GM12878 (cell line): ENCODE data around the gene CMC1. TPM values are rescaled to one million over a fixed set of nuclear protein-coding genes. Genes with fewer than 3 reads are reported as not detected.

ENCODE experiments used
- ATAC-seq: fragments of 200-7000 bp; cut with Tn5 transposase; 3 replicates; pipeline ENCODE4 v1.9.1; 2020; ENCODE audit warnings: mild to moderate bottlenecking, moderate library complexity
- BruUV-seq: library from RNA; stranded (reverse); fragments of 400-500 nt; replicated peaks from 2 replicates; lab custom pipeline; 2021; lab: Mats Ljungman, UMichigan
- CTCF ChIA-PET: fragments of 300-600 bp; sonication (Branson Sonifier 250); formaldehyde crosslinking; extraction: SDS; loops from one replicate; lab custom pipeline; 2021; ENCODE audit warnings: inconsistent platforms; lab: Yijun Ruan, JAX
- POLR2A ChIA-PET: fragments of 350-600 bp; formaldehyde crosslinking; extraction: SDS; loops from one replicate; lab custom pipeline; 2021; ENCODE audit warnings: inconsistent platforms; lab: Charles Lee
- RAD21 ChIA-PET: fragments of 300-600 bp; sonication (Branson Sonifier 250); formaldehyde crosslinking; loops from one replicate; lab custom pipeline; 2023; ENCODE audit warnings: antibody characterized with exemption; ENCODE audit not compliant: unreplicated experiment; lab: Charles Lee
- SMC1A ChIA-PET: fragments of 300-600 bp; sonication (Branson Sonifier 250); formaldehyde crosslinking; loops from one replicate; lab custom pipeline; 2023; ENCODE audit not compliant: unreplicated experiment, uncharacterized antibody; lab: Charles Lee
- DNase-seq: peaks from one replicate; pipeline ENCODE4 v3.0.0-alpha.2; 2011; ENCODE audit warnings: low read depth, low spot score
- FAIRE-seq: peaks from 3 replicates; lab custom pipeline; 2011; peaks lifted over from hg19 to GRCh38; lab: Jason Lieb, UNC
- H2AFZ ChIP-seq: 2 replicates; pipeline ENCODE4 v1.6.0; 2011; ENCODE audit warnings: low read depth, low read length, control low read depth; ENCODE audit not compliant: control insufficient read depth
- H3K27ac ChIP-seq: 2 replicates; pipeline ENCODE4 v1.5.1; 2011; ENCODE audit warnings: control low read depth; ENCODE audit not compliant: control insufficient read depth, insufficient read depth
- H3K27me3 ChIP-seq, 2 experiments: replicated peaks in 1 of 2; 2 replicates each; pipeline versions ENCODE4 v1.6.0 to v1.6.1; 2011; ENCODE audit warnings: low read length in 1 of 2; ENCODE audit not compliant: control insufficient read depth in 2 of 2, insufficient read depth in 2 of 2
- H3K36me3 ChIP-seq, 2 experiments: 2 replicates each; pipeline ENCODE4 v1.5.1; 2011; ENCODE audit warnings: low read length in 1 of 2; ENCODE audit not compliant: control insufficient read depth in 2 of 2, insufficient read depth in 2 of 2
- H3K4me1 ChIP-seq: 2 replicates; pipeline ENCODE4 v1.6.1; 2011; ENCODE audit warnings: mild to moderate bottlenecking, low read length, moderate library complexity, mixed read lengths; ENCODE audit not compliant: control insufficient read depth, insufficient read depth
- H3K4me2 ChIP-seq: 2 replicates; pipeline ENCODE4 v1.6.0; 2011; ENCODE audit warnings: control low read depth; ENCODE audit not compliant: control insufficient read depth, insufficient read depth
- H3K4me3 ChIP-seq: fragments of 200-600 bp; sonication (generic); 2 replicates; pipeline ENCODE4 v1.5.1; 2016
- H3K79me2 ChIP-seq: 2 replicates; pipeline ENCODE4 v1.6.0; 2011; ENCODE audit warnings: low read length; ENCODE audit not compliant: control insufficient read depth, insufficient read depth
- H3K9ac ChIP-seq: 2 replicates; pipeline ENCODE4 v1.8.0; 2011; ENCODE audit warnings: low read length, control low read depth, mixed read lengths; ENCODE audit not compliant: control insufficient read depth, insufficient read depth
- H3K9me3 ChIP-seq: replicated peaks from 3 replicates; pipeline ENCODE4 v1.5.1; 2011; ENCODE audit warnings: mild to moderate bottlenecking, low read length; ENCODE audit not compliant: control insufficient read depth, insufficient read depth
- H4K20me1 ChIP-seq: 2 replicates; pipeline ENCODE4 v1.6.0; 2011; ENCODE audit not compliant: control insufficient read depth, insufficient read depth
- ATF7 ChIP-seq: fragments of 450-650 bp; IDR thresholded peaks from 2 replicates; pipeline ENCODE4 v1.6.1; 2016; ENCODE audit warnings: low read depth, mild to moderate bottlenecking
- BACH1 ChIP-seq: fragments of 450-650 bp; IDR thresholded peaks from 2 replicates; pipeline ENCODE4 v1.6.1; 2017; ENCODE audit warnings: mild to moderate bottlenecking, borderline replicate concordance
- BHLHE40 ChIP-seq, 2 experiments: fragments of 450-650 bp in 1 of 2; IDR thresholded peaks; 2 replicates each; pipeline ENCODE4 v1.6.1; 2011 to 2017; ENCODE audit warnings: low read depth in 2 of 2, borderline replicate concordance in 1 of 2, improper control_type of control experiment in 1 of 2, low read length in 1 of 2, mild to moderate bottlenecking in 1 of 2
- DPF2 ChIP-seq: fragments of 450-650 bp; IDR thresholded peaks from 2 replicates; pipeline ENCODE4 v1.6.1; 2017; ENCODE audit warnings: mild to moderate bottlenecking
- EZH2 ChIP-seq: IDR thresholded peaks from 2 replicates; pipeline ENCODE4 v1.6.1; 2012; ENCODE audit warnings: low read depth, mild to moderate bottlenecking, control low read depth, inconsistent platforms, low read length, borderline replicate concordance; ENCODE audit not compliant: control insufficient read depth
- GABPA ChIP-seq: IDR thresholded peaks from 2 replicates; pipeline ENCODE4 v1.6.1; 2014; ENCODE audit warnings: antibody characterized with exemption, low read depth, mild to moderate bottlenecking, inconsistent platforms
- HDGF ChIP-seq: fragments of 450-650 bp; IDR thresholded peaks from 2 replicates; pipeline ENCODE4 v1.6.1; 2016; ENCODE audit warnings: antibody characterized with exemption
- MEF2B ChIP-seq: fragments of 450-650 bp; IDR thresholded peaks from 2 replicates; pipeline ENCODE4 v1.6.1; 2018; ENCODE audit warnings: mild to moderate bottlenecking, moderate library complexity; ENCODE audit not compliant: partially characterized antibody, poor library complexity, severe bottlenecking
- MTA2 ChIP-seq: fragments of 450-650 bp; IDR thresholded peaks from 2 replicates; pipeline ENCODE4 v1.6.1; 2016; ENCODE audit warnings: low read depth, mild to moderate bottlenecking, moderate library complexity
- NBN ChIP-seq: fragments of 450-650 bp; IDR thresholded peaks from 2 replicates; pipeline ENCODE4 v1.6.1; 2016
- NR2F1 ChIP-seq: fragments of 450-650 bp; conservative IDR thresholded peaks from 2 replicates; pipeline ENCODE4 v1.6.1; 2017; ENCODE audit warnings: mild to moderate bottlenecking
- RBBP5 ChIP-seq: fragments of 200-600 bp; sonication (generic); conservative IDR thresholded peaks from 2 replicates; pipeline ENCODE4 v1.6.1; 2016
- RELA ChIP-seq: fragments of 450-650 bp; IDR thresholded peaks from 2 replicates; pipeline ENCODE4 v1.8.0; 2014; ENCODE audit warnings: borderline replicate concordance; ENCODE audit not compliant: partially characterized antibody
- RUNX3 ChIP-seq: IDR thresholded peaks from 2 replicates; pipeline ENCODE4 v1.6.1; 2012; ENCODE audit warnings: low read length, inconsistent platforms
- SMAD1 ChIP-seq: fragments of 450-650 bp; IDR thresholded peaks from 2 replicates; pipeline ENCODE4 v1.6.1; 2018; ENCODE audit warnings: mild to moderate bottlenecking, low read depth; ENCODE audit not compliant: partially characterized antibody
- SMARCA5 ChIP-seq: fragments of 450-650 bp; IDR thresholded peaks from 2 replicates; pipeline ENCODE4 v1.6.1; 2017; ENCODE audit warnings: mild to moderate bottlenecking
- SMC3 ChIP-seq: IDR thresholded peaks from 2 replicates; pipeline ENCODE4 v1.6.1; 2011; ENCODE audit warnings: low read length, improper control_type of control experiment, borderline replicate concordance
- TBL1XR1 ChIP-seq: IDR thresholded peaks from 2 replicates; pipeline ENCODE4 v1.6.1; 2012; ENCODE audit warnings: low read depth, low read length, improper control_type of control experiment
- ZNF217 ChIP-seq: fragments of 450-650 bp; IDR thresholded peaks from 2 replicates; pipeline ENCODE4 v1.6.1; 2017; ENCODE audit warnings: antibody characterized with exemption, mild to moderate bottlenecking
- ZNF384 ChIP-seq: IDR thresholded peaks from 2 replicates; pipeline ENCODE4 v1.6.1; 2012; ENCODE audit warnings: low read depth, mild to moderate bottlenecking, low read length, improper control_type of control experiment, borderline replicate concordance
- WGBS: methylation state at CpG from one replicate; pipeline ENCODE4 v1.1.6; 2016; ENCODE audit warnings: low lambda C conversion rate; ENCODE audit not compliant: insufficient replicate concordance, insufficient coverage; ENCODE audit errors: missing lambda C conversion rate; 5-methylcytosine and 5-hydroxymethylcytosine counted together
- in situ Hi-C: fragments of 300-500 bp; cut with MboI; formaldehyde crosslinking; loops from 9 replicates; pipeline ENCODE4 v1.14.3; 2018; ENCODE audit warnings: mixed read lengths
- intact Hi-C: fragments of 100-400 bp; cut with micrococcal nuclease; formaldehyde crosslinking; loops from one replicate; pipeline ENCODE4 v1.14.2; 2022; ENCODE audit not compliant: unreplicated experiment
- polyA plus RNA-seq, 11 experiments: library from polyadenylated mRNA; depleted of rRNA in 4 of 11; unstranded in 6 of 11; stranded (reverse) in 5 of 11; fragments of >200 nt; fragmentation: Nextera tagmentation in 4 of 11; fragmentation: Illumina TruSeq in 1 of 11; extraction: Ambion mirVana in 4 of 11; extraction: Trizol in 1 of 11; gene quantifications; 1 replicate in 1 of 11; 2 replicates in 10 of 11; pipeline versions ENCODE4 v1.2.1 to v1.2.3, GENCODE V29; 2011 to 2016; ENCODE audit warnings: inconsistent platforms in 2 of 11, missing spikeins in 2 of 11, low read depth in 1 of 11
- total RNA-seq, 4 experiments: library from RNA; depleted of rRNA in 3 of 4; stranded (reverse); fragments of >200 nt in 3 of 4; fragmentation: Illumina TruSeq in 1 of 4; extraction: Trizol in 1 of 4; gene quantifications; 2 replicates each; pipeline versions ENCODE4 v1.2.1 to v1.2.3, GENCODE V29; 2013 to 2021
- TF ChIP-seq, protein P1 (sequence below): fragments of 450-650 bp; IDR thresholded peaks from 2 replicates; pipeline ENCODE4 v1.6.1; 2016; ENCODE audit warnings: mild to moderate bottlenecking
- TF ChIP-seq, protein P2 (sequence below): fragments of 450-650 bp; IDR thresholded peaks from 2 replicates; pipeline ENCODE4 v1.6.1; 2016; ENCODE audit warnings: mild to moderate bottlenecking

CMC1 gene
- total and polyA plus RNA-seq, 10 of the 15 experiments (the other 5 are each of a cell fraction or from before 2014, with no cell fraction given), result 12.3 to 118 (median 29.3) TPM

DNA sequence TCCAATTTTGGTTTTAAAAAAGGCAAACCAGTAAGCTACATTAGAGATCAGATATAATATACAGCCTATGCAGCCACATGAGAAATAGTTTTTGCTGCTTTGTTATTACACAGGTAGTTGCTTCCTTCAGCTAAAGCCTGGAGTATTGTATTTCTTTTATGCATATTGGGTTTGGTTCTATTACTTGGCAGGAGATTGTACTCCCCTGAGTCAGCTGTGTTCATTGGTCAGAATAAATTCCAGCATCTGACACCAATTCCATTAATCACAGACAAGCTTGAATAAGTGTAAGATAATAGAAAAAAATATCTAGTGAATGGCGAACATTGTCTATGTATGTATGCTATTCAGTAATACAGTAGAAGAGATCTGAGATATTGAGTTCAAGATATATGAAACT lies 81.0 kb downstream of the CMC1 start (continued):
- TF ChIP-seq EZH2 (no peak), RBBP5 (no peak)
- TF ChIP-seq, all 136 proteins: peak for 0

DNA sequence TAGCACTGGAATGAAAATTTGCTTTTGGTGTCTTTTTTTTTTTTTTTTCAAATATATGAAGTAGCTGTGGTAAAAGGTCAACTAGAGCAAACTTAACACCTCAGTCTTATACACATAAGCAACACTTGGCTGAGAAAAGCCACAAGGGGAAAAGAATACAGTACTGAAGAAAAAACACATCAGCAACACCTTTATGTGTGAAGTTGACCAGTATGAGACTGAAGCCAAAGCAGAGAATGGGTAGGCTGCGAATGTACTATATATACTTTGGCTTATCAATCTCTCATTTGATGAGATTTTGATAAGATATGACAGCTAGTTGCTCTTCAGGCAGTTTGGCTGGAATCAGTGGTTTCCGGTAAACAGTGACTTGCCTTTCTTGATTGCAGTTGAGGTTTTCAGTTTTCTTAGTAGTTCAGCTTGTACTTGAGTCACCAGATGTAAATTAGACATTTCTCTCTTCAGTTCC lies 85.1 kb downstream of the CMC1 start:
- ATAC-seq (peak; percentile 92), DNase-seq (peak; percentile 38), FAIRE-seq (peak; percentile 31)
- no peaks in the 10 kb centered on the region for H3K4me1 ChIP-seq
- H3K36me3 ChIP-seq, result peaks cover 0 to 15% of the 10 kb centered on the region in 2 experiments; a peak in 3 of 4 replicates
- H3K4me2 ChIP-seq, result no peak overlapping the region
- BruUV-seq, result no TSS peak
- H4K20me1 ChIP-seq, result no peaks in the 10 kb centered on the region
- H2AFZ ChIP-seq, result no peak overlapping the region
- WGBS, result 0% methylated on average over 2 of the region's 2 CpGs
- ChIA-PET POLR2A (interaction anchor here (0.6 to 3.0 kb wide), 16 partner anchors 19 to 936 kb away, joined by 3 to 19 read pairs (median 4); partner anchors contain the start of genes AZI2, CMC1 and ZCWPW2), RAD21 (interaction anchor here (0.6 to 7.0 kb wide), 50 partner anchors 9 to 842 kb away, joined by 3 to 186 read pairs (median 4); partner anchors contain the start of genes AZI2, EOMES, SLC4A7 and ZCWPW2), CTCF (interaction anchor here (0.6 to 7.1 kb wide), 35 partner anchors 8 to 968 kb away, joined by 3 to 140 read pairs (median 5); partner anchors contain the start of genes AZI2, EOMES and ZCWPW2), SMC1A (interaction anchor here (0.7 to 7.9 kb wide), 57 partner anchors 9 to 872 kb away, joined by 3 to 139 read pairs (median 5); partner anchors contain the start of genes CMC1 and EOMES)
- no peaks in the 10 kb centered on the region for H3K9me3 ChIP-seq
- intact Hi-C loops (loop anchor here (2.0 to 5.0 kb wide), 2 partner anchors 40 to 314 kb away; no protein-coding TSS in a partner anchor), in situ Hi-C loops (loop anchor here (25.0 kb wide), 1 partner anchor 1189 kb away; no protein-coding TSS in a partner anchor)
- no peak overlapping the region for H3K9ac ChIP-seq
- no peak overlapping the region for H3K4me3 ChIP-seq
- H3K27ac ChIP-seq, result 0 out of 2 replicates have a peak overlapping the region, but pooled peaks have one; percentile 4
- H3K79me2 ChIP-seq, result no peaks in the 10 kb centered on the region
- H3K27me3 ChIP-seq, result no peaks in the 10 kb centered on the region
- peak; percentile 62 for TF ChIP-seq SMAD1
- TF ChIP-seq NBN, result peak; percentile 90
- TF ChIP-seq NR2F1, result peak; percentile 98
- TF ChIP-seq, protein P1, sequence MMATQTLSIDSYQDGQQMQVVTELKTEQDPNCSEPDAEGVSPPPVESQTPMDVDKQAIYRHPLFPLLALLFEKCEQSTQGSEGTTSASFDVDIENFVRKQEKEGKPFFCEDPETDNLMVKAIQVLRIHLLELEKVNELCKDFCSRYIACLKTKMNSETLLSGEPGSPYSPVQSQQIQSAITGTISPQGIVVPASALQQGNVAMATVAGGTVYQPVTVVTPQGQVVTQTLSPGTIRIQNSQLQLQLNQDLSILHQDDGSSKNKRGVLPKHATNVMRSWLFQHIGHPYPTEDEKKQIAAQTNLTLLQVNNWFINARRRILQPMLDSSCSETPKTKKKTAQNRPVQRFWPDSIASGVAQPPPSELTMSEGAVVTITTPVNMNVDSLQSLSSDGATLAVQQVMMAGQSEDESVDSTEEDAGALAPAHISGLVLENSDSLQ, result peak; percentile 78; the same call in 1 of the 2 replicates
- TF ChIP-seq TBL1XR1, result no peak
- TF ChIP-seq ZNF217, result peak; percentile 76
- TF ChIP-seq ZNF384, result peak; percentile 95
- TF ChIP-seq SMC3, result no peak
- peak in 1 of 2 experiments; percentile 55; a peak in 1 of 4 replicates for TF ChIP-seq BHLHE40 (IDR thresholded peaks at IDR 0.05; ENCODE audit: borderline replicate concordance in 1 of 2, low read depth in 2 of 2, low read length in 1 of 2)
- TF ChIP-seq HDGF, result peak; percentile 47; the same call in 1 of the 2 replicates
- no peak for TF ChIP-seq RELA
- TF ChIP-seq ATF7, result peak; percentile 88
- TF ChIP-seq MEF2B, result peak; percentile 75
- TF ChIP-seq DPF2, result peak; percentile 91
- TF ChIP-seq, protein P2, sequence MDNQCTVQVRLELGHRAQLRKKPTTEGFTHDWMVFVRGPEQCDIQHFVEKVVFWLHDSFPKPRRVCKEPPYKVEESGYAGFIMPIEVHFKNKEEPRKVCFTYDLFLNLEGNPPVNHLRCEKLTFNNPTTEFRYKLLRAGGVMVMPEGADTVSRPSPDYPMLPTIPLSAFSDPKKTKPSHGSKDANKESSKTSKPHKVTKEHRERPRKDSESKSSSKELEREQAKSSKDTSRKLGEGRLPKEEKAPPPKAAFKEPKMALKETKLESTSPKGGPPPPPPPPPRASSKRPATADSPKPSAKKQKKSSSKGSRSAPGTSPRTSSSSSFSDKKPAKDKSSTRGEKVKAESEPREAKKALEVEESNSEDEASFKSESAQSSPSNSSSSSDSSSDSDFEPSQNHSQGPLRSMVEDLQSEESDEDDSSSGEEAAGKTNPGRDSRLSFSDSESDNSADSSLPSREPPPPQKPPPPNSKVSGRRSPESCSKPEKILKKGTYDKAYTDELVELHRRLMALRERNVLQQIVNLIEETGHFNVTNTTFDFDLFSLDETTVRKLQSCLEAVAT, result peak; percentile 86
- TF ChIP-seq GABPA, result no peak
- peak; percentile 82 for TF ChIP-seq SMARCA5
- TF ChIP-seq RUNX3, result peak; percentile 65
- peak; percentile 95 for TF ChIP-seq MTA2
- peak; percentile 55; the same call in 1 of the 2 replicates for TF ChIP-seq BACH1
